Calu3 (cell line): ENCODE measurements around the gene ALDH4A1. TPM values are rescaled to one million over a fixed set of nuclear protein-coding genes. Genes with fewer than 3 reads are reported as not detected.

Experiments used
- BruUV-seq: library from RNA; stranded (reverse); fragments of 400-500 nt; replicated peaks from 2 replicates; lab custom pipeline; 2021; lab: Mats Ljungman, UMichigan
- CTCF ChIA-PET: fragments of 300-600 bp; sonication (Branson Sonifier 250); formaldehyde crosslinking; loops from one replicate; lab custom pipeline; 2022; ENCODE audit warnings: antibody characterized with exemption; lab: Charles Lee
- DNase-seq: peaks from one replicate; pipeline ENCODE4 v3.0.0; 2022
- H3K27ac Mint-ChIP-seq: one replicate; pipeline ENCODE4 v1.8.0; 2022; ENCODE audit warnings: mixed read lengths; ENCODE audit not compliant: unreplicated experiment
- H3K27me3 Mint-ChIP-seq: one replicate; pipeline ENCODE4 v1.8.0; 2022; ENCODE audit warnings: mixed read lengths; ENCODE audit not compliant: unreplicated experiment
- H3K36me3 Mint-ChIP-seq: one replicate; pipeline ENCODE4 v1.8.0; 2022; ENCODE audit warnings: mild to moderate bottlenecking, moderate library complexity, mixed read lengths; ENCODE audit not compliant: insufficient read depth, unreplicated experiment
- H3K4me1 Mint-ChIP-seq: one replicate; pipeline ENCODE4 v1.8.0; 2022; ENCODE audit warnings: mild to moderate bottlenecking, low read depth, mixed read lengths; ENCODE audit not compliant: unreplicated experiment
- H3K4me3 Mint-ChIP-seq: one replicate; pipeline ENCODE4 v1.8.0; 2022; ENCODE audit warnings: mild to moderate bottlenecking, low read depth, moderate library complexity, mixed read lengths; ENCODE audit not compliant: unreplicated experiment
- H3K9me3 Mint-ChIP-seq: one replicate; pipeline ENCODE4 v1.8.0; 2022; ENCODE audit warnings: low read depth, mixed read lengths; ENCODE audit not compliant: unreplicated experiment
- CTCF ChIP-seq: fragments of 200-600 bp; IDR thresholded peaks from one replicate; pipeline ENCODE4 v1.8.0; 2022; ENCODE audit warnings: antibody characterized with exemption; ENCODE audit not compliant: unreplicated experiment
- intact Hi-C: fragments of 100-400 bp; cut with micrococcal nuclease; formaldehyde crosslinking; loops from one replicate; pipeline ENCODE4 v1.10.0; 2022; ENCODE audit not compliant: unreplicated experiment
- total RNA-seq: library from RNA; stranded (reverse); gene quantifications from 2 replicates; pipeline ENCODE4 v1.2.3, GENCODE V29; 2022

Gene ALDH4A1
- total RNA-seq, 1 experiment from 2014 or later, result 10.7 TPM

GRCh38 chr1:18939398-18940302 lies 37.3 kb upstream of the ALDH4A1 start:
- intact Hi-C loops, result no loop called here
- Mint-ChIP-seq H3K9me3 (no peaks in the 10 kb centered on the region), H3K4me3 (no peak overlapping the region), H3K36me3 (no peaks in the 10 kb centered on the region), H3K27ac (no peak overlapping the region), H3K4me1 (peaks cover 27% of the 10 kb centered on the region), H3K27me3 (no peaks in the 10 kb centered on the region)
- CTCF ChIA-PET, result interaction anchor here (0.6 kb wide), 1 partner anchor 1497 kb away, joined by 5 read pairs; no protein-coding TSS in a partner anchor
- BruUV-seq, result no TSS peak
- TF ChIP-seq CTCF, result no peak
- no peak for DNase-seq

DNA sequence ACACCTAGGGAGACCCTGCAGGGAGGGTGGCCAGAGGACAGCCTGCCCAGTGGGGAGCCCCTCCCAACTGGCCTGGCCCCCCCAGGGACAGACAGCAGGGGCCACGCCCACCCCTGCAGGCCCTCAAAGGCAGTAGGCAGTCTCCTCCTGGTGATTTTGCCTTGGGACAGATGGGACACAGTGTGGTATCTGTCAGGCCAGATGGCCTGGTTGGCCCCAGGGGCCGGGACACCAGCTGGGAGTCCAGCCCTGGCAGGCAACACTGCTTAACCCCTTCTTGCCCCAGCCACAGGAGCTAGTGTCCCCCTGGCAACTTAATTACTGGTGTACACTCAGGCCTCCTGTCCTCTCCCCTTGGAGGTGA lies 36.3 kb upstream of the ALDH4A1 start:
- Mint-ChIP-seq H3K27ac (no peak overlapping the region), H3K9me3 (no peaks in the 10 kb centered on the region), H3K4me3 (no peak overlapping the region), H3K4me1 (peaks cover 22% of the 10 kb centered on the region), H3K27me3 (no peaks in the 10 kb centered on the region), H3K36me3 (no peaks in the 10 kb centered on the region)
- CTCF ChIA-PET, result interaction anchor here (0.6 kb wide), 1 partner anchor 1496 kb away, joined by 5 read pairs; no protein-coding TSS in a partner anchor
- no TSS peak for BruUV-seq
- intact Hi-C loops, result no loop called here
- TF ChIP-seq CTCF, result no peak
- no peak for DNase-seq

DNA sequence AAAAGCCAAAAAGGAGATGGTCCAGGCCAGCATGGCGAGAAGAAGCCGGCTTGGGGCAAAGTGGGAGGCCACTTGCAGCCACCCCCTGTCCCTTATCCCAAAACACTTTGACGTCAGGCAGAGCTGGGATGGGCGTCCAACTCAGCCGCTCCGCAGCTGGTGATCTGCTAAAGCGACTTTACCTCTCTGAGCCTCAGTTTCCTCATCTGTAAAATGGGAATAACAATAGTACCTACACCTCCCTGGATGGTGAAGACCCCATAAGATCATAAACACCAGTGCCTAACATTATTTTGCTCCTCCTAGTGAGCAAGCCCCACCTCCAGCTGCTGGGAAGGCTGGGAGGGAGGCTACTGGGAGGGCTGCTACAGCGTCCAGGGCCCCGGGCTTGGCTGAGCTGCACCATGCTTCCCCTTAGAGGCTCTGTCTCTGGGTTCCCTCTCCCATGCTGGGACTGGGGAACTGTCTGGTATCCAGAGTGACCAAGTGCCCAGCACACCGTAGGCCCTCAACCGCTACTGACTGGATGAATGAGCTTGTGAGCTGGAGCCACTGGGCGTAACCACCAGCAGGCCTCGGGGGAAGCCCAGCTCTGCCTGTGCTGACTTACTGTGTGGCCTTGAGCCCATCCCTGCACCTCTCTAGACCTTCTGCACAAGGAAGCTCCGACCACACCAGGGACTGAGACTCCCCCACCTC lies 35.8 kb upstream of the ALDH4A1 start:
- H3K27ac Mint-ChIP-seq, result no peak overlapping the region
- no peaks in the 10 kb centered on the region for H3K9me3 Mint-ChIP-seq
- H3K27me3 Mint-ChIP-seq, result no peaks in the 10 kb centered on the region
- H3K4me3 Mint-ChIP-seq, result no peak overlapping the region
- intact Hi-C loops, result no loop called here
- CTCF ChIA-PET, result no interaction called here
- no peak for TF ChIP-seq CTCF
- no TSS peak for BruUV-seq
- H3K4me1 Mint-ChIP-seq, result peaks cover 22% of the 10 kb centered on the region
- H3K36me3 Mint-ChIP-seq, result no peaks in the 10 kb centered on the region
- DNase-seq, result no peak

DNA sequence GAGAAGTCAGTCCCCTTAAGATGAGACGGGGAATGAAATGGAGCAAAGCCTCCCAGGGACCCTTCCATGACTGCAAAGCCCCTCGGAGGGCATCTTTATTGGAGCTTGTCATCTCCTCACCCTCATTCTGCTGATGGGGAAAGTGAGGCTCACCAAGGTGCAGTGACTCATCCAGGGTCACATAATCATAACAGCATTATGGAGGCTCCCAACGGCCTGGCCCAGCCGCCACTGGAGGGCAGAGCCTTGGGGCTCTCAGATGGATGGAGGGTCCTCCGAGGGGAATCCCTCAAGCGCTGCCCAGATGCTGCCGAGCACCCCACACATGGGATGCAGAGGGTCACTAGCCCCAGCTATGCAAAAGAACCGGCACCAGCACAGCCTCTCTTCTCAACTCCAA lies 35.2 kb upstream of the ALDH4A1 start:
- intact Hi-C loops, result no loop called here
- CTCF ChIA-PET, result interaction anchor here (0.6 to 0.7 kb wide), 2 partner anchors 17 to 379 kb away, joined by 3 to 8 read pairs; no protein-coding TSS in a partner anchor
- Mint-ChIP-seq H3K27ac (no peak overlapping the region), H3K27me3 (no peaks in the 10 kb centered on the region), H3K9me3 (no peaks in the 10 kb centered on the region), H3K4me1 (peaks cover 24% of the 10 kb centered on the region), H3K4me3 (no peak overlapping the region), H3K36me3 (peaks cover 2% of the 10 kb centered on the region)
- DNase-seq, result no peak
- BruUV-seq, result no TSS peak
- TF ChIP-seq CTCF, result no peak
